ENCODE results near the gene OTOP1.
"Not testable (repeated sequence)": the region's sequence is repeated elsewhere in the genome, so short reads cannot be mapped to it uniquely, and the experiment has no call there.

Gene OTOP1

GRCh38 chr4:4226606-4227438 is at the start of gene OTOP1:
Gene OTOP1, minus strand, starts transcription at chr4:4226929. Its CDS starts 65 bp downstream, at chr4:4226864.
- peaks cover 5% of the 10 kb centered on the region for H3K9me3 Mint-ChIP-seq
- ATAC-seq = no peak
- H3K36me3 Mint-ChIP-seq = peaks cover 5% of the 10 kb centered on the region
- H3K27ac Mint-ChIP-seq = no peak within 1 kb of the TSS
- H3K27me3 Mint-ChIP-seq = peaks cover 76% of the 10 kb centered on the region
- peaks cover 10% of the 10 kb centered on the region for H3K4me1 Mint-ChIP-seq
- peak within 1 kb of the TSS; percentile 13 for H3K4me3 Mint-ChIP-seq

DNA sequence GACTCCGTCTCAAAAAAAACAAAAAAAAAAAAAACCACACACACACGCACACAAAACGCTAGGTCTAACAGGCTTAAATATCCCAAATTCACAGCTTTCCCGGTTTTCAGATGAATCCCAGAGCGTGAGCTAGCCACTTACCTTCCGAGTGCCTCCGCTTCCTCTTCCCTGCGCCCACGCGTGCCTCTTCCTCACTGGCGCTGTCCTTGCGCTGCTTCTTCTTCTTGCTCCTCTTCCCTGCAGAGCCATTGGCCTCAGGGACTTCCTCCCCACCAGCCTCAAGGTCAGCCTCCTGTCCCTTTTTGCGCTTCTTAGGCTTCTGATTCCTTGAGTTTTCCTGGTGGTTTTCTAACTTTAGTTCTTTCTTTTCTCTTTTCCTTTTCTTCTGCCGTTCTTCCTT is 47.5 kb upstream of the OTOP1 start:
- Mint-ChIP-seq H3K4me1 (no peaks in the 10 kb centered on the region), H3K4me3 (no peak overlapping the region), H3K27me3 (no peaks in the 10 kb centered on the region), H3K9me3 (no peaks in the 10 kb centered on the region), H3K27ac (no peak overlapping the region), H3K36me3 (peaks cover 70% of the 10 kb centered on the region)
- ATAC-seq = no peak

DNA sequence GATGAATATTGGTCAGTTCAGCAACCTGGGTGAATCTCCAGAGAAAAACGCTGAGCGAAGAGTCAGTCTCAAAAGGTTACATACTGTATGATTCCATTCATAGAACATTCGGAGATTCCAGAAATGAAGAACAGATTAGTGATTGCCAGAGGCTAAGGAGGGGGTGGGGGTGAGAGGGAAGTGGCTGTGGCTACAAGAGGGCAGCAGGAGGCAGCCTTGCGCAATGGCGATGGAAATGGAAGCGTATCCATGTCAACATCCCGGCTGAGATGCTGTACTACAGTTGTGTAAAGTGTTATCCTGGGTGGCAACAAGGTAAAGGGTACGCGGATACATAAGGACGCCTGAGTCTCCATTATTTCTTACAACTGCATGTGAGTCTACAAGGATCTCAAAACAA is 45.2 kb upstream of the OTOP1 start:
- Mint-ChIP-seq H3K4me1 (no peaks in the 10 kb centered on the region), H3K27me3 (no peaks in the 10 kb centered on the region), H3K27ac (no peak overlapping the region), H3K36me3 (peaks cover 78% of the 10 kb centered on the region), H3K9me3 (no peaks in the 10 kb centered on the region), H3K4me3 (no peak overlapping the region)
- no peak for ATAC-seq

DNA sequence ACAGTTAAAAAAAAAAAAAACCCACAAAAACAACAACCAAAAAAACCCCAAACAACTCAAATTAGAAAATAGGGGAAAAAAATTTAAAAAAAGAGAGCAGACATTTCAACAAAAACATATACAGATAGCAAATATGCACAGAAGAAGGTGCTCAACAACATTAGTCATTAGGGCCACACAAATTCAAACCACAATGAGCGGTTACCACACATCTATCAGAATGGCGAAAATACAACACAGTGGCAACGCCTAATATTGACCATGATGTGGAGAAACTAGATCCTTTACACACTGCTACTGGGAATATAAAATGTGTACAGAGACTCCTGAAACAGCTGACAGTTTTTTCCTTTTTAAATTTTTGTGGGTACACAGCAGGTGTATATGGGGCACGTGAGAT is 43.8 kb upstream of the OTOP1 start:
- no peaks in the 10 kb centered on the region for H3K4me1 Mint-ChIP-seq

GRCh38 chr4:4269856-4270255 is 43.1 kb upstream of the OTOP1 start:
- ATAC-seq = no peak
- no peaks in the 10 kb centered on the region for H3K9me3 Mint-ChIP-seq
- H3K4me3 Mint-ChIP-seq = no peak overlapping the region
- H3K27me3 Mint-ChIP-seq = no peaks in the 10 kb centered on the region
- no peak overlapping the region for H3K27ac Mint-ChIP-seq
- peaks cover 78% of the 10 kb centered on the region for H3K36me3 Mint-ChIP-seq
- no peaks in the 10 kb centered on the region for H3K4me1 Mint-ChIP-seq

More for the DNA sequence above, 43.8 kb upstream of the OTOP1 start:
- ATAC-seq = no peak
- Mint-ChIP-seq H3K9me3 (no peaks in the 10 kb centered on the region), H3K27me3 (no peaks in the 10 kb centered on the region), H3K27ac (no peak overlapping the region), H3K4me3 (no peak overlapping the region), H3K36me3 (peaks cover 83% of the 10 kb centered on the region)

DNA sequence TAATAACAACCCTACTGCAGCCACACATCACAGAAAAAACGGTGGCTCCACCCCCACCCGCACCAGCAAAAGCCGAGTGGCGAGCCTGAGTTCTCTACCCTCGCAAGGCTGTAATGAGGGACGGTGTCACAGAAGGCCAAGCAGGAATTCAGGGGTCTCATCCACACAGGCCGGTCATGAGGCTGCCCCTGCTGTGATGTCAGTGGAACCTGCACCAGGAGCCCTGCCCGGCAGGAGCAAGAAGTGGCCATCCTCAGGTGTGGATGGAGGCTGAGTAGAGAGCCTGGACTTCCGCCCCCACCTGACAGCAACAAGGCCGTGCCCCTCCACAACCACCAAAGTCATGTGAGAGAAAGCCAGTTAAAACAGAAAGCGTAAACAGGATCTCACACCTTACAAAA is 42.6 kb upstream of the OTOP1 start:
- Mint-ChIP-seq H3K27ac (no peak overlapping the region), H3K27me3 (no peaks in the 10 kb centered on the region), H3K4me3 (no peak overlapping the region), H3K4me1 (no peaks in the 10 kb centered on the region), H3K9me3 (no peaks in the 10 kb centered on the region), H3K36me3 (peaks cover 73% of the 10 kb centered on the region)
- ATAC-seq = no peak

GRCh38 chr4:4268776-4269175 is 42.0 kb upstream of the OTOP1 start:
- peaks cover 69% of the 10 kb centered on the region for H3K36me3 Mint-ChIP-seq
- ATAC-seq = no peak

DNA sequence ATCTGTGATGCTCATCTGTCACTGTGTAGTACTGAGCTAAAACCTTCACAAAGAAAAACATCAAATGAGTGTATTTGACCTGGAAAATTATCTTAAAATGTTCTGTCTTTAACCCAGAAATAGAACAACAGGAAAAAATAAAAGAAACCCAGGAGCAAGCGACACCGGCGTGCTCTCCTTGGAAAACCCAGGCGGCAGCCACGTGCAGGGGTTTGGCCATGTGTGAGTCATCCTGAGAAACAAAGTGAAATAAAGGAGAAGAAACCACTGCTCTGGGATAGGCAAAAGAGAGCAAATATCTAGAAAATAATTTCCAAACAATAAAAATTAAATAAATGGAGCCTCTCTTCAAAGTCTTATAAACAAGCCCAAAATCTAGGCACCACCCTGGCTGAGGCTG is 41.3 kb upstream of the OTOP1 start:
- no peak overlapping the region for H3K4me3 Mint-ChIP-seq
- H3K36me3 Mint-ChIP-seq = peaks cover 62% of the 10 kb centered on the region
- H3K27me3 Mint-ChIP-seq = no peaks in the 10 kb centered on the region
- ATAC-seq = no peak
- H3K4me1 Mint-ChIP-seq = no peaks in the 10 kb centered on the region
- H3K27ac Mint-ChIP-seq = no peak overlapping the region
- no peaks in the 10 kb centered on the region for H3K9me3 Mint-ChIP-seq

More at GRCh38 chr4:4268776-4269175, 42.0 kb upstream of the OTOP1 start:
- Mint-ChIP-seq H3K27ac (no peak overlapping the region), H3K4me1 (no peaks in the 10 kb centered on the region), H3K4me3 (no peak overlapping the region), H3K27me3 (no peaks in the 10 kb centered on the region), H3K9me3 (no peaks in the 10 kb centered on the region)

DNA sequence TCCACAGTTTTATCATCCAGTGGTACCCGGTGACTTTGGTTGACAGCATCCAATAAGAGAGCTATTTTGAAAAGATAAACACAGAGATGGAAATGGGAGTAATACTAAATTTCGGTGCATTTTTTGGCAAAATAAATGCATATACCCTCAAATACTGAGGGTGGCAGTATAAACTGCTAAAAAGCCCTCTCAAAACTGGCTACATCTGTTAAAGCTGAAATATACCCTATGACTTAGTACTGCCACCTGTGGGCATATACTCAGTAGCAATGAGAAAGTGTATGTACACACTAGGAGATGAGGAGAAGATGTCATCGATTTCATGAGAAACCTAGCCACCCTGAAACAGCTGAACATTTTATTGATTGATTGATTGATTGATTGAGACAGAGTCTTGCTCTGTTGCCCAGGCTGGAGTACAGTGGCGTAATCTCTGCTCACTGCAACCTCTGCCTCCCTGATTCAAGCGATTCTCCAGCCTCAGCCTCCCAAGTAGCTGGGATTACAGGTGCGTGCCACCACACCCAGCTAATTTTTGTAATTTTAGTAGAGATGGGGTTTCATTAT is 33.5 kb upstream of the OTOP1 start:
- H3K27ac Mint-ChIP-seq = no peak overlapping the region
- peak; percentile 67 for ATAC-seq
- no peaks in the 10 kb centered on the region for H3K9me3 Mint-ChIP-seq
- no peaks in the 10 kb centered on the region for H3K36me3 Mint-ChIP-seq
- H3K4me1 Mint-ChIP-seq = no peaks in the 10 kb centered on the region
- no peaks in the 10 kb centered on the region for H3K27me3 Mint-ChIP-seq
- no peak overlapping the region for H3K4me3 Mint-ChIP-seq

GRCh38 chr4:4259484-4260100 is 32.9 kb upstream of the OTOP1 start:
- Mint-ChIP-seq H3K27ac (no peak overlapping the region), H3K4me1 (no peaks in the 10 kb centered on the region), H3K4me3 (no peak overlapping the region), H3K36me3 (no peaks in the 10 kb centered on the region), H3K27me3 (peaks cover 6% of the 10 kb centered on the region), H3K9me3 (no peaks in the 10 kb centered on the region)
- ATAC-seq = no peak

DNA sequence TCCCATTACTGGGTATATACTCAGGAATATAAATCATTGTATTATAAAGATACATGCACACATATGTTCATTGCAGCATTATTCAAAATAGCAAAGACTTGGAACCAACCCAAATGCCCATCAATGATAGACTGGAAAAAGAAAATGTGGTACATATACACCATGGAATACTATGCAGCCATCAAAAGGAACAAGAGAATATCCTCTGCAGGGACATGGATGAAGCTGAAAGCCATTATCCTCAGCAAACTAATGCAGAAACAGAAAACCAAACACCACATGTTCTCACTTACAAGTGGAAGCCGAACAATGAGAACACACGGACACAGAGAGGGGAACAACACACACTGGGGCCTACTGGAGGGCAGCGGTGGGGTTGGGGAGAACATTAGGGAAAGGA is 31.0 kb upstream of the OTOP1 start:
- not testable (repeated sequence) for H3K4me1 Mint-ChIP-seq, H3K9me3 Mint-ChIP-seq, ATAC-seq, H3K4me3 Mint-ChIP-seq, H3K36me3 Mint-ChIP-seq, H3K27ac Mint-ChIP-seq
- peaks cover 12% of the 10 kb centered on the region for H3K27me3 Mint-ChIP-seq

GRCh38 chr4:4256799-4257198 is 30.1 kb upstream of the OTOP1 start:
- peaks cover 12% of the 10 kb centered on the region for H3K27me3 Mint-ChIP-seq
- H3K4me3 Mint-ChIP-seq = no peak overlapping the region
- ATAC-seq = no peak
- H3K4me1 Mint-ChIP-seq = no peaks in the 10 kb centered on the region
- no peaks in the 10 kb centered on the region for H3K9me3 Mint-ChIP-seq
- H3K36me3 Mint-ChIP-seq = no peaks in the 10 kb centered on the region
- H3K27ac Mint-ChIP-seq = no peak overlapping the region

- no peak for ATAC-seq
- Mint-ChIP-seq H3K27ac (no peak overlapping the region), H3K9me3 (no peaks in the 10 kb centered on the region), H3K27me3 (peaks cover 12% of the 10 kb centered on the region), H3K4me1 (no peaks in the 10 kb centered on the region), H3K36me3 (no peaks in the 10 kb centered on the region), H3K4me3 (no peak overlapping the region)
Measured at GRCh38 chr4:4254666-4255065, 27.9 kb upstream of the OTOP1 start.

- peaks cover 2% of the 10 kb centered on the region for H3K4me1 Mint-ChIP-seq
- no peak overlapping the region for H3K27ac Mint-ChIP-seq
- H3K27me3 Mint-ChIP-seq = peaks cover 12% of the 10 kb centered on the region
- no peaks in the 10 kb centered on the region for H3K36me3 Mint-ChIP-seq
- H3K4me3 Mint-ChIP-seq = no peak overlapping the region
- H3K9me3 Mint-ChIP-seq = no peaks in the 10 kb centered on the region
- no peak for ATAC-seq
Measured at GRCh38 chr4:4254199-4254598, 27.5 kb upstream of the OTOP1 start.

- H3K27me3 Mint-ChIP-seq = peaks cover 9% of the 10 kb centered on the region
- peaks cover 12% of the 10 kb centered on the region for H3K36me3 Mint-ChIP-seq
- peaks cover 30% of the 10 kb centered on the region for H3K4me1 Mint-ChIP-seq
- no peak for ATAC-seq
- H3K9me3 Mint-ChIP-seq = no peaks in the 10 kb centered on the region
- H3K27ac Mint-ChIP-seq = no peak overlapping the region
- H3K4me3 Mint-ChIP-seq = no peak overlapping the region
Measured at GRCh38 chr4:4249866-4250265, 23.1 kb upstream of the OTOP1 start.

DNA sequence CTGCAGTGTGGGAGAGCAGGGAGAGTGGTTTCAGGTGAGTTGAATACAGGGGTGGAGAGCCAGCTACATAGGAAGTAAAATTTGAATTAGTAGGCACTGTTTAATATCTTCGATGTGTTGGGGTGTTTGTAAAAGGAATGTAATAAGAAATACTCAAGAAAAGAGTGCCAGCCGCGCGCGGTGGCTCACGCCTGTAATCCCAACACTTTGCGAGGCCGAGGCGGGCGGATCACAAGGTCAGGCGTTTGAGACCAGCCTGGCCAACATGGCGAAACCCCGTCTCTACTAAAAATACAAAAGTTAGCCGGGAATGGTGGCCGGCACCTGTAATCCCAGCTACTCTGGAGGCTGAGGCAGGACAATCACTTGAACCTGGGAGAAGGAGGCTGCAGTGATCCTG is 22.6 kb upstream of the OTOP1 start:
- H3K27me3 Mint-ChIP-seq, H3K9me3 Mint-ChIP-seq, ATAC-seq: not testable (repeated sequence)
- H3K4me3 Mint-ChIP-seq = peak overlapping the region; percentile 21
- H3K27ac Mint-ChIP-seq = peak overlapping the region; percentile 97
- peaks cover 31% of the 10 kb centered on the region for H3K4me1 Mint-ChIP-seq
- H3K36me3 Mint-ChIP-seq = peaks cover 17% of the 10 kb centered on the region
